ENCODE results near the gene VEZF1. TPM values are rescaled to one million over a fixed set of nuclear protein-coding genes. Genes with fewer than 3 reads are reported as not detected.
"Not testable (repeated sequence)": the region's sequence is repeated elsewhere in the genome, so short reads cannot be mapped to it uniquely, and the experiment has no call there.

VEZF1 gene
- total RNA-seq, 2 experiments from 2014 or later, result 26.8 to 29.8 TPM

- no peak overlapping the region for H3K27ac Mint-ChIP-seq
- CTCF ChIA-PET, result interaction anchor here (0.9 to 2.7 kb wide), 7 partner anchors 10 to 127 kb away, joined by 3 to 14 read pairs (median 6); no protein-coding TSS in a partner anchor
- H3K4me3 Mint-ChIP-seq, result no peak overlapping the region
- H3K27me3 Mint-ChIP-seq, result no peaks in the 10 kb centered on the region
- H3K9me3 Mint-ChIP-seq, result no peaks in the 10 kb centered on the region
- DNase-seq, result no peak
- intact Hi-C loops (cut with micrococcal nuclease), result loop anchor here (5.0 kb wide), 1 partner anchor 97 kb away; the partner anchor contains the start of gene DYNLL2
- H3K4me1 Mint-ChIP-seq (ENCODE audit: low read depth), result peaks cover 67% of the 10 kb centered on the region
- peaks cover 14% of the 10 kb centered on the region for H3K36me3 Mint-ChIP-seq
- POLR2A ChIA-PET, result interaction anchor here (0.8 to 1.2 kb wide), 2 partner anchors 8 to 136 kb away, joined by 5 to 6 read pairs; partner anchors contain the start of gene MRPS23
Measured at GRCh38 chr17:57984936-57985674, 2.9 kb downstream of the VEZF1 start.

- DNase-seq, result no peak
- Mint-ChIP-seq H3K27ac (peak overlapping the region; percentile 44), H3K4me1 (ENCODE audit: low read depth) (peaks cover 65% of the 10 kb centered on the region), H3K9me3 (no peaks in the 10 kb centered on the region), H3K27me3 (no peaks in the 10 kb centered on the region), H3K4me3 (no peak overlapping the region), H3K36me3 (peaks cover 15% of the 10 kb centered on the region)
- intact Hi-C loops (cut with micrococcal nuclease), result no loop called here
- ChIA-PET POLR2A (interaction anchor here (0.8 kb wide), 1 partner anchor 8 kb away, joined by 5 read pairs; no protein-coding TSS in a partner anchor), CTCF (interaction anchor here (0.9 to 1.4 kb wide), 3 partner anchors 11 to 28 kb away, joined by 3 to 7 read pairs (median 5); no protein-coding TSS in a partner anchor)
Measured at GRCh38 chr17:57984261-57984890, 3.7 kb downstream of the VEZF1 start.

- intact Hi-C loops (cut with micrococcal nuclease), result no loop called here
Measured at GRCh38 chr17:57983446-57983845, 4.6 kb downstream of the VEZF1 start.

DNA sequence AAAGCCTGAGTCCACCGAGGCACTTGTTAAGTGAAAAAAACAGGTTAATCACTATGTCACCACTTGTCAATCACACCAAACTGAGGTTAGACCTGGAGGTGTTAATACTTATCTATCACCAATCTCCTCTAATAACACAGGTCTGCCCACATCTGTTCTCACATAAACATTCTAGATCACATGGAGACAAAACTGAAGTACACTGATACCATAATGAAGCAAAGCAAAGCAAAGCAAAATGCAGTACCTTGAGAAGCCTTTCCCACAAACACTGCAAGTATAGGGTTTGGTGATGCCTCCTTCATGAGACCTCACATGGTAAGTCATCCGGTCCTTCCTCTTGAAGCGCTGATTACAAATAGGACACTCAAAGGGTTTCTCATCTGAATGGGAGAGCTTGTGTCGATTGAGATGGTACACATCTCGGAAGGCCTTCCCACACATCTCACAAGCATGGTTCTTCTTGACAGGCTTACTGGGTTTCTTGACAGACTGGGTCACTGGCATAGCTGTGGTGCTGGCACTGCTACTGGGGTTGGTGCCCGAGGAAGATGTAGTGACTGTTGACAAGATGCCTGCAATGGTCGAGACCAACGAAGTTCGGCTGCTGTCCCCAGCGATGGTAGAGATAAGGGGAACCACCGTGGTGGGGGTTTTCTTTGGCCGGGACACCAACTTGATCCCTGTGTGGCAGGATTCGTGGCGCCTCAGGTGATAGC is 5.4 kb downstream of the VEZF1 start:
- H3K4me3 Mint-ChIP-seq, result no peak overlapping the region
- POLR2A ChIA-PET, result interaction anchor here (1.0 kb wide), 1 partner anchor 25 kb away, joined by 3 read pairs; no protein-coding TSS in a partner anchor
- H3K27ac Mint-ChIP-seq, result no peak overlapping the region

More at GRCh38 chr17:57983446-57983845, 4.6 kb downstream of the VEZF1 start:
- Mint-ChIP-seq H3K4me1 (ENCODE audit: low read depth) (peaks cover 56% of the 10 kb centered on the region), H3K27ac (no peak overlapping the region), H3K9me3 (no peaks in the 10 kb centered on the region), H3K36me3 (peaks cover 20% of the 10 kb centered on the region), H3K27me3 (no peaks in the 10 kb centered on the region), H3K4me3 (no peak overlapping the region)
- ChIA-PET CTCF (interaction anchor here (1.0 kb wide), 2 partner anchors 109 to 129 kb away, joined by 3 to 5 read pairs; no protein-coding TSS in a partner anchor), POLR2A (interaction anchor here (1.0 kb wide), 1 partner anchor 24 kb away, joined by 3 read pairs; no protein-coding TSS in a partner anchor)
- DNase-seq, result no peak

GRCh38 chr17:57980522-57980921 is 7.5 kb downstream of the VEZF1 start:
- Mint-ChIP-seq H3K27me3 (no peaks in the 10 kb centered on the region), H3K9me3 (no peaks in the 10 kb centered on the region), H3K4me1 (ENCODE audit: low read depth) (peaks cover 43% of the 10 kb centered on the region), H3K27ac (no peak overlapping the region), H3K36me3 (peaks cover 41% of the 10 kb centered on the region), H3K4me3 (no peak overlapping the region)
- intact Hi-C loops (cut with micrococcal nuclease), result no loop called here
- POLR2A ChIA-PET, result interaction anchor here (1.6 to 1.9 kb wide), 2 partner anchors 13 to 27 kb away, joined by 4 to 5 read pairs; partner anchors contain the start of gene SRSF1
- CTCF ChIA-PET, result interaction anchor here (0.8 to 4.1 kb wide), 4 partner anchors 15 to 122 kb away, joined by 3 to 14 read pairs (median 10); no protein-coding TSS in a partner anchor
- no peak for DNase-seq

More for the DNA sequence above, 5.4 kb downstream of the VEZF1 start:
- CTCF ChIA-PET, result interaction anchor here (1.0 to 4.1 kb wide), 5 partner anchors 12 to 130 kb away, joined by 3 to 14 read pairs (median 5); no protein-coding TSS in a partner anchor
- Mint-ChIP-seq H3K36me3 (peaks cover 27% of the 10 kb centered on the region), H3K9me3 (no peaks in the 10 kb centered on the region), H3K4me1 (ENCODE audit: low read depth) (peaks cover 56% of the 10 kb centered on the region), H3K27me3 (no peaks in the 10 kb centered on the region)
- DNase-seq, result no peak
- intact Hi-C loops (cut with micrococcal nuclease), result no loop called here

DNA sequence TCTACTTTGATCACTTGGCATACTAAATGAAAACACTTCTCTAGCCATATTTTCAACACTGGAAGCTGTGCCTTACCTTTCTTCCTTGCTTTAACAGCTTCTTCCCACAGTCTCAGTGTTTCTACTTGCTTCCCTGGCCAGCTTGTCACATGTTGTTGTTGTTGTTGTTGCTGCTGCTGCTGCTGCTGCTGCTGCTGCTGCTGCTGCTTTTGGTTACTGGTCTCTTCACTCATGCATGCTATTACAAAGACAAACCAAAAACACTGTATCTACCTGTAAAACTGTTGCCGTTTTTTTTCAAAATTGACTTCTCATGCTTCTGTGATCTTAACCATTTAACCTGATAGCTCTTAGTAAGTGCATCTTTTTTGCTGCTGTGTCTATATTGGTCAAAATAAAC is 9.0 kb downstream of the VEZF1 start:
- Mint-ChIP-seq H3K4me1 (ENCODE audit: low read depth) (peaks cover 28% of the 10 kb centered on the region), H3K9me3 (no peaks in the 10 kb centered on the region), H3K36me3 (peaks cover 51% of the 10 kb centered on the region), H3K27me3 (no peaks in the 10 kb centered on the region), H3K4me3 (no peak overlapping the region), H3K27ac (no peak overlapping the region)
- CTCF ChIA-PET, result interaction anchor here (3.1 to 4.1 kb wide), 2 partner anchors 21 to 87 kb away, joined by 14 read pairs; no protein-coding TSS in a partner anchor
- intact Hi-C loops (cut with micrococcal nuclease), result no loop called here
- no peak for DNase-seq
- POLR2A ChIA-PET, result interaction anchor here (0.7 to 1.6 kb wide), 2 partner anchors 14 to 29 kb away, joined by 3 to 4 read pairs; no protein-coding TSS in a partner anchor

DNA sequence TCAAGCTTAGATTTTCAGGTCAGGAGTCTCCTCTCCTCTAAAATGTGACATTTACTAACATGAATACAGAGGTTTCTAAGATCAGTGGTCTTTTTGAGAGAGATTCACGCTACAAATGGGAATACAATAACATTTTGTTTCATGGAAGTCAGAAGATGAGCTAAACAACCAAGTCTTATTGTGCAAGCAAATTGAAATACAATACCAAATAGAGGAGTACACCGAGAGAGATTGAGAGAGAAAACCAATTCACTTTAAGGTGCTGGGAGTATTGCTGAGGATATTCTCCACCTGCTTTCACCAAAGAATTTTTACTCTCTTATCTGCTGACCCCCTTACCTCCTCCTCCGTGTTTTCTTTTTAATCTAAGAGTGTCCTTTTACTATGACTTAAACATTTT is 11.5 kb downstream of the VEZF1 start:
- peaks cover 46% of the 10 kb centered on the region for H3K36me3 Mint-ChIP-seq
- no peaks in the 10 kb centered on the region for H3K9me3 Mint-ChIP-seq
- CTCF ChIA-PET, result interaction anchor here (1.4 kb wide), 1 partner anchor 205 kb away, joined by 3 read pairs; no protein-coding TSS in a partner anchor
- peaks cover 5% of the 10 kb centered on the region for H3K4me1 Mint-ChIP-seq (ENCODE audit: low read depth)
- intact Hi-C loops (cut with micrococcal nuclease), result no loop called here
- POLR2A ChIA-PET, result interaction anchor here (0.9 kb wide), 1 partner anchor 8 kb away, joined by 5 read pairs; no protein-coding TSS in a partner anchor
- DNase-seq, result no peak
- H3K4me3 Mint-ChIP-seq, result no peak overlapping the region
- H3K27me3 Mint-ChIP-seq, result no peaks in the 10 kb centered on the region
- no peak overlapping the region for H3K27ac Mint-ChIP-seq

DNA sequence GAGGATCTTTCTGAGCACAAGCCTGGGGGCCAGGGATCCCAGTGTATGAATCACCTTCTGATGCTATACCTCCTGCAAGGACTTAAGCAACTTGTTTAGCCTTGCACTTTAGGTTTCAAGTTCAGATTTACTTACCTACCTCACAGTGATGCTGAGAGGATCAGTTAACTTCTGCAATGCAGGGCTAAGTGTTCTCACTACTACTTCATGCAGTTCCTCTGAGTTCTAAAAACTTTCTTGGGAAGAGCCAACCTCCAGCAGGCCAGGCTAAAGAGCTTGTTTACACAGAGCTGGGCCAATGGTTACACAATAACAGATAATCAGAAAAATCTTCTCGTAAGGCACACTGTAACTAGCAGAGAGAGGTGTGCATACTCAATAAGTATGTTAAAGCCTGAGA is 13.0 kb downstream of the VEZF1 start:
- H3K27ac Mint-ChIP-seq, result no peak overlapping the region
- POLR2A ChIA-PET, result no interaction called here
- no peaks in the 10 kb centered on the region for H3K27me3 Mint-ChIP-seq
- H3K4me3 Mint-ChIP-seq, result no peak overlapping the region
- CTCF ChIA-PET, result interaction anchor here (0.8 to 1.4 kb wide), 5 partner anchors 22 to 141 kb away, joined by 3 to 7 read pairs (median 4); no protein-coding TSS in a partner anchor
- H3K36me3 Mint-ChIP-seq, result peaks cover 42% of the 10 kb centered on the region
- no peaks in the 10 kb centered on the region for H3K9me3 Mint-ChIP-seq
- no peak for DNase-seq
- intact Hi-C loops (cut with micrococcal nuclease), result no loop called here
- no peaks in the 10 kb centered on the region for H3K4me1 Mint-ChIP-seq (ENCODE audit: low read depth)

- H3K27me3 Mint-ChIP-seq; H3K4me1 Mint-ChIP-seq (ENCODE audit: low read depth); H3K9me3 Mint-ChIP-seq; intact Hi-C loops (cut with micrococcal nuclease); H3K4me3 Mint-ChIP-seq; POLR2A ChIA-PET; H3K27ac Mint-ChIP-seq; CTCF ChIA-PET; DNase-seq: not testable (repeated sequence)
- peaks cover 40% of the 10 kb centered on the region for H3K36me3 Mint-ChIP-seq
Measured at GRCh38 chr17:57974053-57974824, 13.8 kb downstream of the VEZF1 start.

DNA sequence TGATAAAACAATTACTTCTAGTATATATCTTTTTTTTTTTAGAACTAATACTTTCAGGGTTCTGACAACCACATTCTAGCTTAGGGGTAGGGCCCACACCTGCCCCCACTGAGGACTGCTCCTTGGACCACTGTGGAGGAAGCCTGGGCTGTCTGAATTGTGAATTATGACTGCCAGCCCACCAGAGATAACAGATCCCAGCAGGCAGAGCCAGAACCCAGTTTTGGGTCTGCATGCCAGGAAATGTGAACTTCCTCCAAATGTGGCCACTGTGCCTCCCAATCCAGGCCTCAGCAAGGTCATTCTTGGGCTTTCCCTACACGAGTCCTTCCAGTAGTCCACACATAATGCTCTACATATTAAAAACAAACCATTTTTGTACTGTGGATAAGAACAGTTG is 15.9 kb downstream of the VEZF1 start:
- H3K36me3 Mint-ChIP-seq, result peaks cover 29% of the 10 kb centered on the region
- intact Hi-C loops (cut with micrococcal nuclease), result no loop called here
- CTCF ChIA-PET, result interaction anchor here (1.2 kb wide), 1 partner anchor 114 kb away, joined by 3 read pairs; no protein-coding TSS in a partner anchor
- POLR2A ChIA-PET, result no interaction called here
- H3K4me1 Mint-ChIP-seq (ENCODE audit: low read depth), result no peaks in the 10 kb centered on the region
- H3K9me3 Mint-ChIP-seq, result no peaks in the 10 kb centered on the region
- H3K27ac Mint-ChIP-seq, result no peak overlapping the region
- no peak overlapping the region for H3K4me3 Mint-ChIP-seq
- no peaks in the 10 kb centered on the region for H3K27me3 Mint-ChIP-seq
- no peak for DNase-seq

- CTCF ChIA-PET, result interaction anchor here (1.1 to 1.3 kb wide), 3 partner anchors 28 to 139 kb away, joined by 3 read pairs; no protein-coding TSS in a partner anchor
- intact Hi-C loops (cut with micrococcal nuclease), result no loop called here
- no peaks in the 10 kb centered on the region for H3K4me1 Mint-ChIP-seq (ENCODE audit: low read depth)
Measured at GRCh38 chr17:57971572-57971971, 16.5 kb downstream of the VEZF1 start.

More at GRCh38 chr17:57971572-57971971, 16.5 kb downstream of the VEZF1 start:
- no peak for DNase-seq
- Mint-ChIP-seq H3K9me3 (no peaks in the 10 kb centered on the region), H3K36me3 (peaks cover 23% of the 10 kb centered on the region), H3K27me3 (no peaks in the 10 kb centered on the region), H3K27ac (no peak overlapping the region), H3K4me3 (no peak overlapping the region)
- POLR2A ChIA-PET, result no interaction called here

All from activated CD4-positive, alpha-beta memory T cell treated with anti-CD3 and anti-CD28 coated beads for 36 hours (primary cell).